Natural killer cell treated with Interleukin-12 subunit alpha and Interleukin-12 subunit beta and Interleukin-15 and Interleukin-18, amount 100 ng/mL, for 72 hours (primary cell): Measurements from ENCODE around the gene AP2M1. TPM values are rescaled to one million over a fixed set of nuclear protein-coding genes. Genes with fewer than 3 reads are reported as not detected.
A peak's percentile ranks its signal among the peaks of the same experiment; 100 is the strongest.

Experiments used
- ATAC-seq, 2 donors: fragments of 150-1000 bp; cut with Tn5 transposase in 1 of 2; sonication (Bioruptor Pico), chemical (Tn5 transposase) in 1 of 2; 2 replicates each; pipeline ENCODE4 v1.10.0; 2021
- DNase-seq: peaks from one replicate; pipeline ENCODE4 v3.0.0; 2022; ENCODE audit warnings: low spot score
- H3K27ac Mint-ChIP-seq, 2 donors: 1 replicate in 1 of 2; 2 replicates in 1 of 2; pipeline ENCODE4 v1.8.0; 2022; ENCODE audit warnings: mixed read lengths in 2 of 2, mild to moderate bottlenecking in 1 of 2, moderate library complexity in 1 of 2
- H3K27me3 Mint-ChIP-seq, 2 donors: 1 replicate in 1 of 2; 2 replicates in 1 of 2; pipeline ENCODE4 v1.8.0; 2022; ENCODE audit warnings: mixed read lengths in 2 of 2
- H3K36me3 Mint-ChIP-seq: one replicate; pipeline ENCODE4 v1.8.0; 2022; ENCODE audit warnings: mixed read lengths
- H3K4me1 Mint-ChIP-seq, 2 donors: 1 replicate in 1 of 2; 2 replicates in 1 of 2; pipeline ENCODE4 v1.8.0; 2022; ENCODE audit warnings: low read depth in 2 of 2, mixed read lengths in 2 of 2, mild to moderate bottlenecking in 1 of 2
- H3K4me3 Mint-ChIP-seq: one replicate; pipeline ENCODE4 v1.8.0; 2022; ENCODE audit warnings: mixed read lengths
- H3K9me3 Mint-ChIP-seq: 2 replicates; pipeline ENCODE4 v1.8.0; 2022; ENCODE audit warnings: mixed read lengths
- total RNA-seq, 2 donors: library from RNA; stranded (reverse); gene quantifications; one replicate each; pipeline ENCODE4 v1.2.3, GENCODE V29; 2022

The AP2M1 gene
- 100 to 1,000 TPM; 190 to 242 TPM for total RNA-seq

DNA sequence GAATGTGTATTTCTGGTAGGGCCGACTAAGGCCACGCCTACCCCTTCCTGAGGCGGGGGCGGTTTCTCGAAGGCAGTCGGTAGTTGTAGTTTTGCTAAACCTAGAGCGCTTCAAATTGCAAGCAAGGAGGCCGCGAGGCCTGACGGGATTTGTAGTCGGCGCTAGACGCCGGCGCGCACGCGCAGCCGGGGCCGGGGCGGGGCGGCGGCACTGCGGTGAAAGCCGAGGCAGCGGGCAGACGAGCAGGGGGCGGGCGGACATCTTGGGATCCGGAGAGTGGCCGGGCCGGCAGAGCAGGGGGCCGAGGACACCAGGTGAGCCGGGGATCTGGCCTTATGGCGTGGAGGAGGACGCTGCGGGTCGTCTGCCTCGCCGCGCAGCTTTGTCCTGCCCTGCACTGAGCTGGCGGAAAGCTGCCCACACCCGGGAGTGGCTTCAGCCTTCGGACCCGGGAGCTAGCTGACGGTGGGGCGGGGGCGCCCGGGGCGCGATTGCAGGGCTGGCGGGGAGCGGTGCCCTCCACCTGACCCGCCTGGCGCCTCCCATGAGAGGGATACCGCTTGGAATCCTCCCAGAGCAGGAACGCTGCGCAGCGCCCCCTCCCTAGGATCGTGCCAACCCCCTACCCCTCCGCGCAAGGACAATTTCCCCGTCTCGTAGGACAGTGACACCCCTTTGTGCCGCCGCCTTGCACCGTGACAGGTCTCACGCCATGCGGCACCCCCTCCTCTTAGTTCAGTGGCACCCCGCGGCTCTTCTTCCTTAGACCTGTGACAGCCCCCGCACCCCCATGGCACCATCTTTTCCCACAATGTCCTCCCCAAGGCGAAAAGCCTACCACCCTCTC lies at the start of gene AP2M1:
Gene AP2M1, plus strand, starts transcription at position 210 of the 847 bp plus-strand sequence. CDS start 2,139 bp downstream, outside the sequence.
- ATAC-seq (peak; percentile 98 to 99), DNase-seq (peak; percentile 98)
- Mint-ChIP-seq H3K27ac (peak within 1 kb of the TSS; percentile 63 to 87), H3K27me3 (no peaks in the 10 kb centered on the region), H3K36me3 (no peaks in the 10 kb centered on the region), H3K4me1 (peaks cover 21 to 33% of the 10 kb centered on the region in 2 donors), H3K9me3 (no peaks in the 10 kb centered on the region), H3K4me3 (peak within 1 kb of the TSS; percentile 97)

DNA sequence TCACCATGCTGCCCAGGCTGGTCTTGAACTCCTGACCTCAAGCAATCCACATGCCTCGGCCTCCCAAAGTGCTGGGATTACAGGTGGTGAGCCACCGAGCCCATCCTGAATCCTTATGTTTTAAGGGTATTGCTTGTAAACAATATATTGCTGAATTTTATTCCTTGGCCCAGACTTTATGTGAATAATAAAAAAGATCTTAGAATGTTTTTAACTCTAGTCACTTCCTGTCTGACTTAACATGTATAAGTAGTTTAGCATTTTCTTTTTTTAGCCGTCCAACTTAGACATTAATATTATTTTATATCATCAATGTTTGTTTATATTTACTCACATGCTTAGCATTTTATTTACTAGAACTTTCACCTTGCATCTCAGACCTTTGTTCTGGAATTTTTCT lies 48.6 kb upstream of the AP2M1 start:
- ATAC-seq (no peak), DNase-seq (no peak)
- no peaks in the 10 kb centered on the region for H3K9me3 Mint-ChIP-seq
- no peaks in the 10 kb centered on the region for H3K36me3 Mint-ChIP-seq
- H3K4me1 Mint-ChIP-seq: no peaks in the 10 kb centered on the region
- peaks cover 3 to 7% of the 10 kb centered on the region in 2 donors for H3K27me3 Mint-ChIP-seq
- no peak overlapping the region for H3K27ac Mint-ChIP-seq
- no peak overlapping the region for H3K4me3 Mint-ChIP-seq

DNA sequence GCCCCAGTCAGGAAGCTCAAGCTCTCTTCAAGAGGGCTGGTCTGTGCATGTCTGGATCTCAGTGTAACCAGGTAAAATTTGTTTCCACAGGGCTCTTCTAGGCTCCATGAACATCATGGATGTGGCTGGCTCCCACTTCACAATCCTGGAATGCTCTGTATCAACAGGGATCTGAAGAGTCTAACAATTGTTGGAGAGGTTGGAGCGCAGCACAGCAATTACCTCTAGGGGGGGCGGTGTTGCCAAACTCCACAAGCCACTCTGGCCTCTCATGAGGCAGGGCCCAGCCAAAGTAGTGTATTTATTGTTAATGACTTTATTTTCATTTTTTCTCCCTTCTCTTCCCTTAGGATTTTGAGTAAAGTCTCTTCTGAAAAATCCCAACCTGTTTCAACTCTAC lies 45.6 kb upstream of the AP2M1 start:
- Mint-ChIP-seq H3K27ac (no peak overlapping the region), H3K27me3 (no peaks in the 10 kb centered on the region), H3K4me1 (peaks cover 3 to 5% of the 10 kb centered on the region in 2 donors), H3K36me3 (no peaks in the 10 kb centered on the region), H3K9me3 (no peaks in the 10 kb centered on the region), H3K4me3 (no peak overlapping the region)
- no peak for ATAC-seq
- DNase-seq: no peak

DNA sequence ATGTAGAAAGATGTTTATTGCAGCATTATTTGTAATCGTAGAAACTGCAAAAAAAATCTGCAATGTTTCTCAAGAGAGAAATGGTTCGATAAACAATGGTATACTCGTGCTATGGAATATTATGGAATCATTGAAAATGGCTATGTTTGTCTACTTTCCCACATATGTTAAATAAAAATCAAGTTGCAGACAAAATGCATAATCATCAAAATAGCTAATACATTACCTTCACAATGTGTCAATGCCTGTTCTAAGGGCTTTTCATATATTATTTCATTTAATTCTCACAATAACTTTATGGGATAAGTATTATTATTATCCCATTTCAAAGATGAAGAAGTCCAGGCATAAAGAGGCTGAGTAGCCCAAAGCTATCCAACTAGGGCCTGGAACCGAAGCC lies 41.7 kb upstream of the AP2M1 start:
- H3K36me3 Mint-ChIP-seq: no peaks in the 10 kb centered on the region
- no peak overlapping the region for H3K27ac Mint-ChIP-seq
- H3K4me1 Mint-ChIP-seq: peaks cover 32 to 33% of the 10 kb centered on the region in 2 donors
- no peak for DNase-seq
- no peak for ATAC-seq
- H3K4me3 Mint-ChIP-seq: no peak overlapping the region
- H3K27me3 Mint-ChIP-seq: no peaks in the 10 kb centered on the region
- H3K9me3 Mint-ChIP-seq: no peaks in the 10 kb centered on the region

DNA sequence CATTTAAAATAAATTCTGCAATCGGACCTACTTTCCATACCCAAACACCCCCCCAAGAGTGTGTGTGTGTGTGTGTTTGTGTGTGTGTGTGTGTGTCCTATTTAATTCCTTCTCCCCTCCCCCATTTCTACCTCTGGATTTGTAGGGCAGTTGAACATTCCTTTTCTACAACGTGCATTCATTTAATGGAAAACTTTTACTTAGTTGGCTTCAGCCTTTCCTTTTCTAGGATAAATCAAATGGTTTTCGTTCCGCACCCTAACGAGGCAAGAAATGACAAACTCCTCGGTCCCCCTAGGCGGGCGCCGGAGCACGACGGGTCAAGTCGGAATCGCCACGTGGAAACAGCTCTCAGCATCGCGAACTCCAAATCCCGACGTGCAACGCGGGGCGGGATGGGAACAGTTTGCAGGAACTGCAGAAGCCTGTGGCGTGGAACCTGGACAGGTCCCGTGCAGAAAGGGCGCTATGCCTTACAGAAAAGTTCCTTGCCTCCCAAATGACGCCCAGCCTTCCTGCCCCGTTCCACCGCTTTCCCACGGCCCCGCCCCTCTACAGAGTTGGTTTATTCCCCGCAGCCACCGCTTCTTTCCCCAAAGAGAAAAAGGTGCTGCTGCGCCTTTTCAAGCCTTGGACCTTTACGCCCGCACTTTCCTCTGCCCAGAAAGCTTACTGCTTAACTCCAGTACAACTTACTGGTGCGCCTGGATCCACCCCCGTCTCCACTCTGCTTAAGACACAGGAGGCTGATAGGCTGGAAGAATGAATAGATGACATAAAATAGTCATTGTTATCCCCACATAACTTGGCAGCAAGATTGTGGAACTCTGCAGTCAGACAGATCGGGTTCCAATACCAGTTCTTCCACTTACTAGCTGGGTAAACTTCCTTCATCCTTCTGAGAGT lies 40.6 kb upstream of the AP2M1 start:
- Mint-ChIP-seq H3K4me3 (peak overlapping the region; percentile 90), H3K4me1 (peaks cover 33 to 34% of the 10 kb centered on the region in 2 donors), H3K36me3 (no peaks in the 10 kb centered on the region), H3K27me3 (no peaks in the 10 kb centered on the region), H3K9me3 (no peaks in the 10 kb centered on the region), H3K27ac (peak overlapping the region; percentile 82 to 98)
- ATAC-seq (peak in 1 of 2 donors; percentile 35), DNase-seq (no peak)

DNA sequence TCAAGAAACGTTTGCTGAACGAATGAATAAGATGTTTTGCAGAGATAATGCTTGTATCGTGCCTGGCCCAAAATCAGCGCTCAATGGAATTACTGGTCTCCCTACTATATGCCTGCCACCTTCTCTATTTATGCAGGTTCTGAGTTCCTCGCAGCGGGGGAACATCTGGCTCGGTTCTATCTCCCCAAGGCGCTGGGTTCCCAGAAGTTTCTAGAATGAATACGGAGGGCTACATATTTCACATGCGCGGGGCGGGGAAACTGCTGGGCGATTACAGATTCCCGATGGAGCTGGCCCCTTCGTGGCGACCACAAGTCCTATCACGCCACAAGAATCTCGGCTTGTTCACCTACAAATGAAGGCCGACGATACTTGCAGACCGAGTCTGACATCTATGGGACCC lies 39.9 kb upstream of the AP2M1 start:
- no peaks in the 10 kb centered on the region for H3K27me3 Mint-ChIP-seq
- DNase-seq (no peak), ATAC-seq (peak; percentile 14 to 18)
- H3K36me3 Mint-ChIP-seq: no peaks in the 10 kb centered on the region
- peaks cover 33 to 34% of the 10 kb centered on the region in 2 donors for H3K4me1 Mint-ChIP-seq
- H3K4me3 Mint-ChIP-seq: peak overlapping the region; percentile 90
- peak overlapping the region; percentile 82 to 98 for H3K27ac Mint-ChIP-seq
- H3K9me3 Mint-ChIP-seq: no peaks in the 10 kb centered on the region

DNA sequence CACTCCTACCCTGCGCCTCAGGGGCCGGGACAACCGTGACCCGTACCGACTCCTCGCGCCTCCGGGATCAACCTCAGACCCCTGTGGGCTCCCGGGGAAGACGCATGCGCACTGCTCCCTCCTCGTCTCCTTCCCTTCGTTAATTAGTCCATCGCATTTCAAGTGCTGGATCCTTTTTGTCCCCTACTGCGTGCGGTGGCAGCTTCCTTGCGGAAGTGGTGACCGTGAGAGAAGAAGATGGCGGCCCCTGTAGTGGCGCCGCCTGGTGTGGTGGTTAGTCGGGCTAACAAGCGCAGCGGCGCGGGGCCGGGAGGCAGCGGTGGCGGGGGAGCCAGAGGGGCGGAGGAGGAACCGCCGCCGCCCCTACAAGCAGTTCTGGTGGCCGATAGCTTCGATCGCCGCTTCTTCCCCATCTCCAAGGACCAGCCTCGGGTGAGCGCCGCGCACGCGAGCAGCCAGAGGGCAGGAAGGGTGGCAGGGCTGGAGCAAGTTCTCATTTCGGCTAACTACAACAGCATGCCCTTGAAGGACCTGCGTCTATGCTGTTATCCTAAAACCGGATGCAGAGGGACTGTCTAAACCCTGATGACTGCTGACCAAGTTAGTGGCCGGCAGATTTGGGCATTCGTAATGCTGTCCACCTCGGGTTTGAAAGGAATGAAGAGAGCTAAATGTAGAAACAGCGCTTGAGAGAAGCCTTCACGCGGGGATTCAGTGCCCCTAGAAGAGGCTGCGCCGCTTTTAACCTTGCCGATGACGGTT lies 39.3 kb upstream of the AP2M1 start, which contains the start of gene EIF2B5:
Gene EIF2B5, plus strand, starts transcription at position 210 of the 762 bp plus-strand sequence. Its CDS starts 28 bp downstream, at position 238.
- peak; percentile 96 to 97 for ATAC-seq
- Mint-ChIP-seq H3K9me3 (no peaks in the 10 kb centered on the region), H3K27ac (peak within 1 kb of the TSS; percentile 82 to 98), H3K4me1 (peaks cover 33 to 34% of the 10 kb centered on the region in 2 donors), H3K27me3 (no peaks in the 10 kb centered on the region), H3K4me3 (peak within 1 kb of the TSS; percentile 90), H3K36me3 (no peaks in the 10 kb centered on the region)
- DNase-seq: peak; percentile 92

DNA sequence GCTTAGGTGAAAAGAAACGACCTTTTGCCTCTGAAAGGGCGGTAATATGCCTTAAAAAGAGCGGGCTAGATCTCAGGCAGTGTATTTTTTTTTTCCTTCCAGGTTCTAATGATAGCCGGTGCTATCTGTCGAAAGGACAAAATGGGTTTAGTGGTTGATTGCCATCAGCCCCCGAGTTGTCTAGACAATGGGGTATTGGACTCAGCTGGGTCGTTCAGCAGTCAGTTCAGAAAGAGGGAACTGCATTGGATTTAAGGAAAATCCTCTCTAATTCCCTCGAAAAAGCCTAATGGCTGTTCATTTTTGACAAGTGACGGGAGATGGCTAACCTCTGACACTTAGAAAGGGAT lies 38.8 kb upstream of the AP2M1 start:
- DNase-seq (no peak), ATAC-seq (no peak)
- Mint-ChIP-seq H3K27me3 (no peaks in the 10 kb centered on the region), H3K27ac (peak overlapping the region; percentile 82 to 98), H3K4me1 (peaks cover 33 to 34% of the 10 kb centered on the region in 2 donors), H3K36me3 (no peaks in the 10 kb centered on the region), H3K9me3 (no peaks in the 10 kb centered on the region), H3K4me3 (peak overlapping the region; percentile 90)

DNA sequence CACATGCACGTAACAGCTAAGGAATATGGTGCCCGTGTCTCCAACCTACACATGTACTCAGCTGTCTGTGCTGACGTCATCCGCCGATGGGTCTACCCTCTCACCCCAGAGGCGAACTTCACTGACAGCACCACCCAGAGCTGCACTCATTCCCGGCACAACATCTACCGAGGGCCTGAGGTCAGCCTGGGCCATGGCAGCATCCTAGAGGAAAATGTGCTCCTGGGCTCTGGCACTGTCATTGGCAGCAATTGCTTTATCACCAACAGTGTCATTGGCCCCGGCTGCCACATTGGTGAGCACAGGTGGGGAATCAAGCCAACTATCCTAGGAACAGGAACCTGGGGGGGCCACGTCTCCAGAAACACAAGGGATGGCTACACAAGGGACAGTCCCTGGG lies 34.2 kb upstream of the AP2M1 start:
- ATAC-seq (no peak), DNase-seq (no peak)
- Mint-ChIP-seq H3K4me1 (peaks cover 25 to 30% of the 10 kb centered on the region in 2 donors), H3K27ac (no peak overlapping the region), H3K4me3 (no peak overlapping the region), H3K27me3 (no peaks in the 10 kb centered on the region), H3K36me3 (peaks cover 8% of the 10 kb centered on the region), H3K9me3 (no peaks in the 10 kb centered on the region)

DNA sequence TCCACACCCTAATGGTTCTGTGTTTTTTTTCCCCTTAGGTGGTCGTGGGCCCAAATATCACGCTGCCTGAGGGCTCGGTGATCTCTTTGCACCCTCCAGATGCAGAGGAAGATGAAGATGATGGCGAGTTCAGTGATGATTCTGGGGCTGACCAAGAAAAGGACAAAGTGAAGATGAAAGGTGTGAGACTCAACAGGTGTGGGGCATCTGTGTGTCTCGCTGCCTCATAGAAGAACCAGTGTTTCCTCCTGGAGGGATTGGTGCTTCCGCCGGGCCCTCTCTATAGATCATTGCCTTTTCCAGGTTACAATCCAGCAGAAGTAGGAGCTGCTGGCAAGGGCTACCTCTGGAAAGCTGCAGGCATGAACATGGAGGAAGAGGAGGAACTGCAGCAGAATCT lies 32.5 kb upstream of the AP2M1 start:
- H3K9me3 Mint-ChIP-seq: no peaks in the 10 kb centered on the region
- H3K27ac Mint-ChIP-seq: peak overlapping the region in 1 of 2 donors; percentile 29
- H3K4me3 Mint-ChIP-seq: no peak overlapping the region

DNA sequence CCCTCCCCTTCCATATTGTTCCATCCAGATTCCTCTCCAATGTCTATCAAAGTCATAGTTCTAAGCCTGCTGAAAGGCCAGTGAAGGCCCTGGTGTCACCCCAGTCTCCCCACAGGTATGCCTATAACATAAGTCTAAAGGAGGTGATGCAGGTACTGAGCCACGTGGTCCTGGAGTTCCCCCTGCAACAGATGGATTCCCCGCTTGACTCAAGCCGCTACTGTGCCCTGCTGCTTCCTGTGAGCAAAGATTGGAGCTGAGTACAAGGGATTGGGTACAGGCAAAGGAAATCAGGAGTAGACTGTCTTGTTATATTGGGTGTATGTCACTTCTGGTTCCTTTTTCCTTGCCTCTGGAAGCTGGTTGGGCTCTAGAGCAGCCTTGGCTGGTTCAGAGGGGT lies 31.3 kb upstream of the AP2M1 start:
- H3K27me3 Mint-ChIP-seq: no peaks in the 10 kb centered on the region
- no peak overlapping the region for H3K4me3 Mint-ChIP-seq
- H3K36me3 Mint-ChIP-seq: peaks cover 8% of the 10 kb centered on the region
- no peak overlapping the region for H3K27ac Mint-ChIP-seq
- no peak for ATAC-seq
- no peaks in the 10 kb centered on the region for H3K9me3 Mint-ChIP-seq
- DNase-seq: no peak
- peaks cover 4 to 7% of the 10 kb centered on the region in 2 donors for H3K4me1 Mint-ChIP-seq

More for the DNA sequence above, 32.5 kb upstream of the AP2M1 start:
- H3K36me3 Mint-ChIP-seq: peaks cover 8% of the 10 kb centered on the region
- H3K4me1 Mint-ChIP-seq: peaks cover 9 to 17% of the 10 kb centered on the region in 2 donors
- DNase-seq (no peak), ATAC-seq (no peak)
- no peaks in the 10 kb centered on the region for H3K27me3 Mint-ChIP-seq

DNA sequence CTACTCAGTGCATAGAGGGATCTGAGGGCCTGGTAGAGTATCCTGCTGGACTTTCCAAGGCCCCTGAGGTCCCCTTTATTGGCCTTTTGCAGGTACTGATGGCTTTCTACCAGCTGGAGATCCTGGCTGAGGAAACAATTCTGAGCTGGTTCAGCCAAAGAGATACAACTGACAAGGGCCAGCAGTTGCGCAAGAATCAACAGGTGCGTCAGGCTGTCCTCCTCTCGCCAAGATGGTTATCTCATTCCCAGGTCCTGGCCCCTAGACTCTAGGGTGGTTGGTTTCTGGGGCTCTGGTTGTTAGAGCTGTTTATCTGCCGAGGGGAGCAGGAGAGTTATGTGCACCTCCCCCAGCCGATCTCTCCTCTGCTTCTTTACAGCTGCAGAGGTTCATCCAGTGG lies 30.1 kb upstream of the AP2M1 start:
- no peak for ATAC-seq
- no peaks in the 10 kb centered on the region for H3K27me3 Mint-ChIP-seq
- no peak overlapping the region for H3K4me3 Mint-ChIP-seq
- peaks cover 4 to 7% of the 10 kb centered on the region in 2 donors for H3K4me1 Mint-ChIP-seq
- no peak for DNase-seq
- no peak overlapping the region for H3K27ac Mint-ChIP-seq
- H3K36me3 Mint-ChIP-seq: peaks cover 8% of the 10 kb centered on the region
- no peaks in the 10 kb centered on the region for H3K9me3 Mint-ChIP-seq

DNA sequence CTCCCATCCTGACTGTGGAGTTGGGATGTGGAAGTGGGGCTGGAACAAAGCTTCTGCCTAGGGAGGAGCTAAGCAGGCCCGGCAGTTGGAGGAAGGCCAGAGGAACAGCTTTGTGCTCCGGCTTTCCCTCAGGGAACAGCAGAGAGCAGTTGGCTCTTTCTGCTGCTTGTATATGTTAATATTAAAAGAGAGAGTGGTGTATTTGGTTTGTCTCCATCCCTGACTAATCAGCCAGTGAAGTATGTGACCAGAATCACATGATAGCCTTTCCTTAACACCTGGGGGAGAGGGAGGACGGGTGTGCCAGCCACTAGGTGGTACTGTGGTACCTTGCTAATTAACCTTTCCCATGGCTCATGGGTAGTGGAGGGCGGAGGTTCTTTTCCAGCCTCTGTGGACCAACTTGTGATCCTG lies 29.5 kb upstream of the AP2M1 start:
- Mint-ChIP-seq H3K4me3 (no peak overlapping the region), H3K4me1 (peaks cover 4 to 7% of the 10 kb centered on the region in 2 donors), H3K9me3 (no peaks in the 10 kb centered on the region), H3K27ac (no peak overlapping the region), H3K27me3 (no peaks in the 10 kb centered on the region), H3K36me3 (peaks cover 8% of the 10 kb centered on the region)
- no peak for DNase-seq
- ATAC-seq: no peak
